Iris pigment epithelial cell (primary cell): ENCODE measurements around the gene PYDC2.
"Not testable (repeated sequence)": the region's sequence is repeated elsewhere in the genome, so short reads cannot be mapped to it uniquely, and the experiment has no call there.

Source experiments
- DNase-seq: peaks from one replicate; pipeline ENCODE4 v3.0.0-alpha.2; 2011; ENCODE audit warnings: low read depth

The PYDC2 gene

DNA sequence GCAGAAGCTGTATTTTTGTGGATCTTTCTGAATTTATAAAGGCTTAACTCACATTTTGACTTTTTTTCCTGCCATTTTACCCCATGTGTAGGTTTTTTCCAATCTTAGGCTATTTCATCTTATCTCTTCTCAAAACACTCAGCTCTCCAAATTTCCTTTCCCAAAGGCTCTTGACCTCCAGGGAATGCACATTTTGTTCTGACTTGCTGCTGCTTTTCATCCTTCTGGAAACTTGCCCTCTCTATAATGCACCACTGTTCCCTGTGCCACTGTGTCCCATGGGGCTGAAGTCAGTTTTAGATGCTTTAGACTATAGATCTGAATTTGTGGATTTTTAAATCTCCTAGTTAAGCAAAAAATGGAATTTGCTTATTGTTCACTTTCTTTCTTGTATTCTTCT, 9.1 kb downstream of the PYDC2 start:
- DNase-seq, result no peak

DNA sequence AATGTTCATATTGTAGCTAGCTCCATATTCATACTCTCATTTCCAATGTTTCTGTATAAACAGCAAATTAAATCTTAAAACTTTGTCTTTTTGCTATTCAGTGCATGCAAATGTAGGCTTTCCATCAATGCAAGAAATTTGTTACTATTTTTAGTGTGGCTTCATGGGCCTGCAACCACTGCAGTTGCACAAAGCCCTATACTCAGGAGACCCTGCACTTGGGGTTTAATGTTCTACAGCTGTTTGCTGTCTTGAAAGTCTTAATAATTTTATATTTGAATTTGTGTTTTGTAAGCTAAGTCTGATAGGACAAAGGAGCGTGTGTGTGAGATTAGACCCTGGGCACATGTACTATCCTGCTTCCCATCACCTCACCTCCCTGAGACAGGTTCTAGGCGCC, 9.6 kb downstream of the PYDC2 start:
- no peak for DNase-seq

- no peak for DNase-seq
Measured at GRCh38 chr3:191473661-191474198, 12.8 kb downstream of the PYDC2 start.

- no peak for DNase-seq
Measured at GRCh38 chr3:191476066-191476772, 15.3 kb downstream of the PYDC2 start.

DNA sequence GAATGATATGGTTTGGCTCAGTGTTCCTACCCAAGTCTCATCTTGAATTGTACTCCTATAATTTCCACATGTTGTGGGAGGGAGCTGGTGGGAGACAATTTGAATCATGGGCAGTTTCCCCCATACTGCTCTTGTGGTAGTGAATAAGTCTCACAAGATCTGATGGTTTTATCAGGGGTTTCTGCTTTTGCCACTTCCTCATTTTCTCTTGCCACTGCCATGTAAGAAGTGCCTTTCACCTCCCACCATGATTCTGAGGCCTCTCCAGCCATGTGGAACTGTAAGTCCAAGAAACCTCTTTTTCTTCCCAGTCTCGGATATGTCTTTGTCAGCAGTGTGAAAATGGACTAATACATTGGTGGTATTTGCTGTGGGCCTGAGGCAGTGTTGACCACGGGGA, 23.0 kb downstream of the PYDC2 start:
- not testable (repeated sequence) for DNase-seq

- no peak for DNase-seq
Measured at GRCh38 chr3:191484461-191484860, 23.5 kb downstream of the PYDC2 start.

- peak; percentile 14 for DNase-seq
Measured at GRCh38 chr3:191492601-191493000, 31.6 kb downstream of the PYDC2 start.

DNA sequence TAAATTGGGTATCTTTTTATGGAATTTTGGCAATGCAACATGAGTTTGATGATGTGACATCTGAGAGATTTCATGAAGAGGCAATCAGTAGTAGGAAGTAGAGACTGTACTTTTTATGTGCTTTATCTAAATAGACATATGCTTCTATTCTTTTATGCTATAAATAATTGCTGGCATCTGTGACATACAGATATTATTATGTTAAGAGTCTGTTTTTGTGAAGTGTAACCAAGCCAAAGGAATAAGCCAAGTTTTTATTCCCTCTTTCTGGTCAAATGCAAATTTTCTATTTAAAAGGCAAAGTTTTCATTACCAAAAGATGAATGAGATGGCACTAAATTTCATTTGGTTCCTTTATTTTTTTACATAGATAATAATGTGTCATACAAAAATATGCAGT, 32.4 kb downstream of the PYDC2 start:
- DNase-seq, result no peak

- peak; percentile 43 for DNase-seq
Measured at GRCh38 chr3:191499307-191500080, 38.5 kb downstream of the PYDC2 start.

GRCh38 chr3:191500892-191501291, 39.9 kb downstream of the PYDC2 start:
- no peak for DNase-seq

DNA sequence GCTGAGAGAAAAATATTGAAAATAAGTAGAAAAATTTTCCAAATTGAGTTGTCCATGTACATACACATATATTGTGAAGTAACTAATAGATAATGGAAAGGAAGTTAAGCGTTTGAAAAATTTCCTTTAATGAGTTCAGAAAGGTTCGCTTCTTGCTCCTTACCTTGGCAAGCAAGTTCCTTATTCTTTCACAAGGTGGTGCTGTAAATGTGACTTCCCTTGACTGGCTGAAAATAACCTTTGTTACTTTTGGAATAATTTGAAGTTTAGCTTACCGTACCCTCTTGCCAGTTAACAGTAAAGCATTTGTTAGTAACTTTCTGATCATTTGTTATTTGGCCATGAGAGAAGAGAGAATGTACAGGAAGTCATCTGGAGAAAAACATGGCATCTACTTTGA, 41.6 kb downstream of the PYDC2 start:
- no peak for DNase-seq

DNA sequence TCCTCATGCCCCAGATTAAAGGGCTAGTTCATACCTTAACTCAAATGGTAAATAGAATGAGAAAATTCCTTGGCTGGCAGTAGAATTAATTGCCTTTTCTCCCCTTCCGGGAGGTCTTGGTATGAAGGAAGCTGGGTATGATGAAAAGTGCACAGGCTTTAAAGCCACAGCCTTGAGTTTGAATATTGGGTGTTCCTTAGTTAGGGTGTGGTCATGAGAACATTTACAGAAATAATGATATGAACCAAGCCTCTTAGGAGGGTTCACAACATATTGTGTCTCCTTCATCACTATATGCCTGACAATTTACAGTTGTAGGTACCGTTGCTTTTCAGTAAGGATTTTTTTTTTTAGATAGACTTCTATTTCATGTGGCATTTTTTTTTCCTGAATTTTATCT, 48.1 kb downstream of the PYDC2 start:
- DNase-seq, result no peak
